Astrocyte (in vitro differentiated cells and primary cell): ENCODE data around the gene COL23A1. TPM values are rescaled to one million over a fixed set of nuclear protein-coding genes. Genes with fewer than 3 reads are reported as not detected.

Experiments
- DNase-seq: peaks from one replicate; pipeline ENCODE4 v3.0.0-alpha.2; 2010; ENCODE audit warnings: low read depth
- FAIRE-seq: peaks from 2 replicates; lab custom pipeline; 2011; peaks lifted over from hg19 to GRCh38; lab: Jason Lieb, UNC
- H2AFZ ChIP-seq: 2 replicates; pipeline ENCODE4 v1.6.0; 2012; ENCODE audit warnings: low read depth, low read length, inconsistent platforms
- H3K27ac ChIP-seq: 2 replicates; pipeline ENCODE4 v1.5.1; 2011; ENCODE audit warnings: low read depth, low read length, inconsistent platforms
- H3K27me3 ChIP-seq: 2 replicates; pipeline ENCODE4 v1.6.0; 2011; ENCODE audit warnings: low read length, inconsistent platforms; ENCODE audit not compliant: insufficient read depth
- H3K36me3 ChIP-seq: 2 replicates; pipeline ENCODE4 v1.5.1; 2011; ENCODE audit warnings: low read length, inconsistent platforms; ENCODE audit not compliant: insufficient read depth
- H3K4me1 ChIP-seq: 2 replicates; pipeline ENCODE4 v1.5.1; 2011; ENCODE audit warnings: low read length, inconsistent platforms; ENCODE audit not compliant: insufficient read depth
- H3K4me2 ChIP-seq: 2 replicates; pipeline ENCODE4 v1.6.0; 2012; ENCODE audit warnings: low read length, inconsistent platforms
- H3K4me3 ChIP-seq: 2 replicates; pipeline ENCODE4 v1.5.1; 2011; ENCODE audit warnings: low read depth, mild to moderate bottlenecking, low read length, inconsistent platforms; ENCODE audit not compliant: insufficient read depth
- H3K79me2 ChIP-seq: 2 replicates; pipeline ENCODE4 v1.6.0; 2012; ENCODE audit warnings: mild to moderate bottlenecking, low read length, inconsistent platforms; ENCODE audit not compliant: insufficient read depth
- H3K9ac ChIP-seq: 2 replicates; pipeline ENCODE4 v1.6.0; 2012; ENCODE audit warnings: mild to moderate bottlenecking, low read length, inconsistent platforms
- H3K9me3 ChIP-seq: 2 replicates; pipeline ENCODE4 v1.5.1; 2012; ENCODE audit warnings: low read depth, mild to moderate bottlenecking, low read length, inconsistent platforms; ENCODE audit not compliant: insufficient read depth
- H4K20me1 ChIP-seq: 2 replicates; pipeline ENCODE4 v1.6.0; 2012; ENCODE audit warnings: low read length, inconsistent platforms; ENCODE audit not compliant: insufficient read depth
- H3K27ac Mint-ChIP-seq: one replicate; pipeline ENCODE4 v1.8.0; 2021; ENCODE audit warnings: mild to moderate bottlenecking, mixed read lengths; ENCODE audit not compliant: unreplicated experiment
- H3K27me3 Mint-ChIP-seq: one replicate; pipeline ENCODE4 v1.8.0; 2021; ENCODE audit warnings: low read depth, mixed read lengths; ENCODE audit not compliant: unreplicated experiment
- H3K36me3 Mint-ChIP-seq: one replicate; pipeline ENCODE4 v1.8.0; 2021; ENCODE audit warnings: low read depth, mixed read lengths; ENCODE audit not compliant: unreplicated experiment
- H3K4me1 Mint-ChIP-seq: one replicate; pipeline ENCODE4 v1.8.0; 2021; ENCODE audit warnings: low read depth, mixed read lengths; ENCODE audit not compliant: unreplicated experiment
- H3K4me3 Mint-ChIP-seq: one replicate; pipeline ENCODE4 v1.8.0; 2021; ENCODE audit warnings: mild to moderate bottlenecking, moderate library complexity, mixed read lengths; ENCODE audit not compliant: unreplicated experiment
- H3K9me3 Mint-ChIP-seq: one replicate; pipeline ENCODE4 v1.8.0; 2021; ENCODE audit warnings: mild to moderate bottlenecking, mixed read lengths; ENCODE audit not compliant: unreplicated experiment
- CTCF ChIP-seq: IDR thresholded peaks from 2 replicates; pipeline ENCODE4 v1.5.1; 2011; ENCODE audit warnings: low read depth, mild to moderate bottlenecking, inconsistent platforms, low read length, moderate library complexity; ENCODE audit not compliant: insufficient read depth
- total RNA-seq: library from RNA; stranded (reverse); gene quantifications from 2 replicates; pipeline ENCODE4 v1.2.1, GENCODE V29; 2021

The COL23A1 gene
- total RNA-seq, 1 donor from 2014 or later, result 0.16 TPM

GRCh38 chr5:178526773-178527457 is 63.3 kb downstream of the COL23A1 start:
- no peak for TF ChIP-seq CTCF
- Histone ChIP-seq H3K36me3 (no peaks in the 10 kb centered on the region), H3K79me2 (no peaks in the 10 kb centered on the region), H3K4me1 (no peaks in the 10 kb centered on the region), H3K27ac (no peak overlapping the region), H3K27me3 (no peaks in the 10 kb centered on the region), H4K20me1 (no peaks in the 10 kb centered on the region), H3K9ac (no peak overlapping the region), H3K9me3 (no peaks in the 10 kb centered on the region), H3K4me3 (no peak overlapping the region), H2AFZ (no peak overlapping the region), H3K4me2 (no peak overlapping the region)
- DNase-seq (no peak), FAIRE-seq (no peak)
- Mint-ChIP-seq H3K36me3 (peaks cover 2% of the 10 kb centered on the region), H3K4me1 (peaks cover 5% of the 10 kb centered on the region), H3K4me3 (no peak overlapping the region), H3K27ac (no peak overlapping the region), H3K27me3 (peaks cover 26% of the 10 kb centered on the region), H3K9me3 (peaks cover 16% of the 10 kb centered on the region)

- H3K27me3 ChIP-seq, result no peaks in the 10 kb centered on the region
- H3K9me3 Mint-ChIP-seq, result peaks cover 16% of the 10 kb centered on the region
- no peaks in the 10 kb centered on the region for H3K36me3 ChIP-seq
- H3K4me1 Mint-ChIP-seq, result peaks cover 5% of the 10 kb centered on the region
- no peak for TF ChIP-seq CTCF
- no peak overlapping the region for H3K27ac Mint-ChIP-seq
- H3K9ac ChIP-seq, result no peak overlapping the region
- H3K36me3 Mint-ChIP-seq, result peaks cover 2% of the 10 kb centered on the region
- H3K27ac ChIP-seq, result no peak overlapping the region
- H3K4me1 ChIP-seq, result no peaks in the 10 kb centered on the region
- H3K27me3 Mint-ChIP-seq, result peaks cover 19% of the 10 kb centered on the region
- no peaks in the 10 kb centered on the region for H4K20me1 ChIP-seq
- H3K4me2 ChIP-seq, result no peak overlapping the region
- FAIRE-seq, result no peak
- H2AFZ ChIP-seq, result no peak overlapping the region
- H3K79me2 ChIP-seq, result no peaks in the 10 kb centered on the region
- H3K9me3 ChIP-seq, result no peaks in the 10 kb centered on the region
- no peak overlapping the region for H3K4me3 Mint-ChIP-seq
- DNase-seq, result no peak
- H3K4me3 ChIP-seq, result no peak overlapping the region
These were observed 64.1 kb downstream of the COL23A1 start for GRCh38 chr5:178525906-178526732.
